GM12872 (cell line): ENCODE data around the gene DLG2.

Experiments
- CTCF ChIP-seq: IDR thresholded peaks from 3 replicates; pipeline ENCODE4 v1.5.1; 2011; ENCODE audit warnings: low read depth, mild to moderate bottlenecking, low read length, moderate library complexity; ENCODE audit not compliant: insufficient read depth

The DLG2 gene

GRCh38 chr11:83826078-83826477, 1801.1 kb downstream of the DLG2 start:
- TF ChIP-seq CTCF, result no peak

DNA sequence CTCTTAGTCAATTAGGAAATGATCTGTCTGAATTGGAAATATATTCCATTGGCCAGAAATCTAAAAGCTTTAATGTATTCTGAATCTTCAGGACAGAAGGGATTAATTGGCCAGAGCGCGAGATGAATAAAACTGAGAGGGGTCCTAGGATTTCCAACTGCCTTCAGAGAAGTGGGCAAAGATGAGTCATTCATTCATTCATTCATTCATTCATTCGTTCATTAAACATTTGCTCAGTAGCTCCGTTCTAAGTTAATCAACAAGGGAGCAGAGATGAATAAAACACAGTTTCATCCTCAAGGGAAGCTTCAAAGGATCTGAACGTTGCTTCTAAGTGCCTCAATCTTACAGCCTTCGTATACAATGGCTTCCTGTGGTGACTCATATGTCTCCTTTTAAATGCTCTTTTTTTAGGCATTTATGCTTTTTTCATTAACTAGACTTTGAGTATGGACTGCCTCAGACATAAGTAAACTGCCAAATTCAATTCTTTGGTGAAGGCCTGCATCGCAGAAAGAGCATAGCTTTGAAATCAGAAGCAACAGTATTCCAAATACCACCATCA, 1803.6 kb downstream of the DLG2 start:
- TF ChIP-seq CTCF, result no peak

DNA sequence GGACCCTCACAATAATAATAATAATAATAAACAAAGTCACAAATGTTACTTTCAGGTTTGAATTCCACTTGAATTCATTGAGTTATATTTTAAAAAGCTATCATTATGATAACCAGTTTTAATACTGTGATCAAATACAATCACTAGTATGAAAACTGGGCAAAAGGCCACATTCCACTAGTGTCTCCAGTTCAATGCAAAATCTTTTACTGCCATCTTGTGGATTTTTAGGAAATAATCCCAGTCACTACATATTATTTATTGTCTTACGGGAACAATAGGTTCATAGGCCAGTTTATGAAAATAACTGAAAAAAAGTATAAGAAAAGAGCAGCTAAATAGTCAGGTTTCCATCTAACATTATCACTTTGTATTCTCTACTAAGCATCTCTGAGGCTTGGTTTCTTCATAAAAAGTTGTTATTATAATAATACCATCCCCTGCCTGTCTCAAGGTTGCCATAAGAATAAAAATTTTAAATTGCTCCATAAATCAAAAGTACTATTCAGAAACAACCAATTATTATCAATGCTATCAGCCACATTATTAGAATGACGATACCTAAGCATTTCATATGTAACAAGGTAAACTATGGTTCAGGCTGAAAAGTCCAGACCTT, 1807.1 kb downstream of the DLG2 start:
- TF ChIP-seq CTCF, result peak; percentile 19; the same call in 1 of the 3 replicates

- TF ChIP-seq CTCF, result no peak
These were observed 1808.8 kb downstream of the DLG2 start for GRCh38 chr11:83818349-83818748.

DNA sequence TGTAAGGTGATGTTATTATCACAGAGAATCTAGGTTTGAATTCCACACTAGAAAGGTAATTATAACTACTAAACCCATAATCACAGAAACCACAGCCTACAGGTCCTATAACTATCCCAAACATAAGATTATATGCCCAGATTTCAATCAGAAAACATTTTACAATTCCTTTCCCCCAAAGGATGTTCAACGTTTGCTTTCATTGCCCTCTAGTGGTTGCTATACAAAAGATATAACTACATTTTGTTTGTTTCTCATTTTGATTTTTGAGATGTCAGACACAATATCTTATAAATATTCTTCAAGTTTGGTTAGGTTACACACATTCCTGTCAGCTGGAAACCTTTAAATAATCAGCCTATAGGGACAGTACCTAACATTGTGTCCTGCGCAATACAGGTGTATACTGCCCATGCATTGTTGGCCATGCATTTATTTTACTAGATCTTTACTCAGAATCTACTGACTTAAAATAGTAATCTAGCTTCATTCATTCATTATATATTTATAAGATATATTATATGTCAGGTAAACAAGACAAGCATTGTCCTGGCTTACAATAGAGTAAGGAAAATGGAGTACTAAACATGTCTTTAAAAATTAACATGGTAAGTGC, 1810.5 kb downstream of the DLG2 start:
- peak; percentile 46; the same call in 2 of the 3 replicates for TF ChIP-seq CTCF

- no peak for TF ChIP-seq CTCF
These were observed 1811.4 kb downstream of the DLG2 start for GRCh38 chr11:83815736-83816135.

DNA sequence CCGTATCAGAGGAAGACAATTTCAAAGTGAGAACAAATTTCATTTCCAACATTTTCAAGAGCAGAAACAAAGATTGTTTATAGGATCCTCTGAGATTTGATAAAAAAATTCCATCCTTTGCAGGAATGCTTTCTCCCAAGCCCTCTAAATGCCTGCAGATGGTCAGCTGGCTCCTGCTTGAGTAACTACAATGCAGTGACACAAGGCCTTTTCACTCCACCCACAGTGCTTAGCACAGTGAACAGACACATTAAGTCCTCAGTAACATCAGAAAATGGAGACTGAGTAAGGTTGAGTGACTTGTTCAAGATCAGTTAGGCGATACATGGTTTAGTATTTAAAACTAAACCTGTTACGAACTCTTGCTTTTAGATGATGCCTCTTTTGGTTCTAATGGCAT, 1813.8 kb downstream of the DLG2 start:
- TF ChIP-seq CTCF, result no peak
